GM13976 (cell line): ENCODE data around the gene CDH22.

Experiments used
- DNase-seq: peaks from one replicate; pipeline ENCODE4 v3.0.0; 2012; ENCODE audit warnings: low spot score
- in situ Hi-C: fragments of 300-500 bp; cut with MboI; formaldehyde crosslinking; loops from one replicate; pipeline ENCODE4 v1.12.0; 2022; ENCODE audit warnings: low sequenced_read_pairs, mixed read lengths, inconsistent platforms; ENCODE audit not compliant: unreplicated experiment
- TF ChIP-seq, protein P1 (sequence below): IDR thresholded peaks from 2 replicates; pipeline ENCODE4 v1.5.1; 2012; ENCODE audit warnings: borderline replicate concordance, mild to moderate bottlenecking; ENCODE audit not compliant: insufficient read depth; ENCODE audit errors: extremely low read depth, missing control alignments, control extremely low read depth

CDH22 gene

DNA sequence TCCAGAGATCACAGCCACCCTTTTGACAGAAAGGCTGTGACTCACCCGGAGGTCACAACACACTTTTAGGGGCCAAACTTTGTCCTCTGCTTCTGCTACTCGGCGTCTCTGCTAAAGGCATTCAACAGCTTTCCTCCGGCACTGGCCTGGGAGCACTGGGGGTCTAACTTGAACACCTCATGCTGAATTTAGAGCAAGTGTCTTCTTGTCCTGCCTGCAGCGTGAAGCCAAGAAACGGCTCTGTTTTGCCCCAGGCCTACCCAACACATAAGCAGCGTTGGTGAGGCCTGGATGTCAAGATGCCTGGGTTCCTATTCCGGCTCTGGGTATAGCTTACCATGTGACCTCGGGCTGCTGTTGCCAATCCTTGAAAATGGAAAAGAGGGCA is 2.3 kb downstream of the CDH22 start:
- DNase-seq, result no peak
- TF ChIP-seq, protein P1, sequence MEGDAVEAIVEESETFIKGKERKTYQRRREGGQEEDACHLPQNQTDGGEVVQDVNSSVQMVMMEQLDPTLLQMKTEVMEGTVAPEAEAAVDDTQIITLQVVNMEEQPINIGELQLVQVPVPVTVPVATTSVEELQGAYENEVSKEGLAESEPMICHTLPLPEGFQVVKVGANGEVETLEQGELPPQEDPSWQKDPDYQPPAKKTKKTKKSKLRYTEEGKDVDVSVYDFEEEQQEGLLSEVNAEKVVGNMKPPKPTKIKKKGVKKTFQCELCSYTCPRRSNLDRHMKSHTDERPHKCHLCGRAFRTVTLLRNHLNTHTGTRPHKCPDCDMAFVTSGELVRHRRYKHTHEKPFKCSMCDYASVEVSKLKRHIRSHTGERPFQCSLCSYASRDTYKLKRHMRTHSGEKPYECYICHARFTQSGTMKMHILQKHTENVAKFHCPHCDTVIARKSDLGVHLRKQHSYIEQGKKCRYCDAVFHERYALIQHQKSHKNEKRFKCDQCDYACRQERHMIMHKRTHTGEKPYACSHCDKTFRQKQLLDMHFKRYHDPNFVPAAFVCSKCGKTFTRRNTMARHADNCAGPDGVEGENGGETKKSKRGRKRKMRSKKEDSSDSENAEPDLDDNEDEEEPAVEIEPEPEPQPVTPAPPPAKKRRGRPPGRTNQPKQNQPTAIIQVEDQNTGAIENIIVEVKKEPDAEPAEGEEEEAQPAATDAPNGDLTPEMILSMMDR, result no peak
- in situ Hi-C loops, result no loop called here

DNA sequence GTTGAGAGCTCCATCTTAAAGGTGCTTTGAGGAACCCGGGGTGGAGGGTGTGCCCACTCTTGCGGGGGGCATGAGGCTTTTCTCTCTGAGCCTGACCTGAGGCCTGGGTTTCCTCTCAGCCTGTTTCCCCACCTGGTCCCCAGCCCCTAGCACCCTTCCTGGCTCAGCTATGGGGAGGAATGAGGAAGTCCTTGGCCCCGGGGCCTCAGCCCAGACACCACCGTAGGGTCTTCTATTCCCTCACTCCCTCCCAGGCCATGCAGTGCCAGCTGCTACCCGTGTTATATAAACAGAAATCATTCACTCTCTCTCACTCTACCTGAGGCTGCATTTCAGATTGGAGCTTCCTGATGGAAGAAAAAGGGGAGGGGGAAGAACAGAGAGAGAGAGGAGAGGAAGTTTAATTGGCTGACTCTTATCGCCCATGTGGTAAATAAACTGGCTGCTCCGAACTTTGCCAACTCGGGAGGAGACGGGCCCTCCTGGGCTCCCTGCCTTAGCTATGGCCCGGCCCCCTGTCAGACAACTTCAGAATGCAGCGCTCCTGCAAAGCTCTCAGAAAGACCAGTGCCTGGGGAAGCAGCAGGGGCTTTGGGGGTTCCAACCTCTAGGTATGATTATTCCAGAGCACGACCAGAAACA is 2.8 kb downstream of the CDH22 start:
- DNase-seq, result no peak
- TF ChIP-seq, protein P1, result no peak
- in situ Hi-C loops, result no loop called here

DNA sequence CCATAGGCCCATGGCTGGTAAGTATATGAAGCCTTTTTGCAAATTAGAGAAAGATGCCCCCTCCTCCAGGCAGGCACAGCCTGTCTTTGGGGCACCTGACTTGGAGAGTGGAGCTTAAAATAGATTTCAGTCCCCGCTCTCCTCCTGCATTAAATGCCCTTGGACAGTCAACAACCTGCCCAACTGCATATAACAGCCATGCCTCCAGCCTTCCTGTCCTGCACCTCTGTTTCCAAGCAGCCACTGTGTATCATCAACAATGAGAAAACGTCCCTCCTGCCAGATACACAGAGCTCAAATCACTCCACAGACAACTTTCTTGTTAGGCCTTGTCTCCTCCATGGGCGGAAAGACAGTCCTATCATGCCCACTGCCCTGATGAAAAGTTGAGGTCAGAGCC is 3.4 kb downstream of the CDH22 start:
- in situ Hi-C loops, result no loop called here
- DNase-seq, result no peak
- TF ChIP-seq, protein P1, result no peak

DNA sequence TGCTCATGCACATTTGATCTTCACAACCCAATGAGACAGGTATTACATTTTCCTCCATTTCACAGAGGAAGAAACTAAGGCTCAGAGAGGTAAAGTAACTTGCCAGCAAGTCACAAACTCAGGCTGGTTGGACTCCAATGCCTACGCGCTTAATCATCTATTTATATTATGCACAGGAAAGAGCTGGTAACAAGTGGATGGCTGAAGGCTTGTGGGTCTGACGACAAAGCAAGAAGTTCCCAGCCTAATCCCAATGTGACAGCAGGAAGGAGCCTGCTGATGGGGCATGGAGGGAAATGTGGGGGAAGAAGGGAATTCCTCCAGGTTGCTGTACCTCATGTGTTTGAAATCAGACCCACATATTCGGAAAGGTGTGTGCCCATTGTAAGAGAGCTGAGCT is 3.9 kb downstream of the CDH22 start:
- DNase-seq, result no peak
- TF ChIP-seq, protein P1, result no peak
- in situ Hi-C loops, result no loop called here

DNA sequence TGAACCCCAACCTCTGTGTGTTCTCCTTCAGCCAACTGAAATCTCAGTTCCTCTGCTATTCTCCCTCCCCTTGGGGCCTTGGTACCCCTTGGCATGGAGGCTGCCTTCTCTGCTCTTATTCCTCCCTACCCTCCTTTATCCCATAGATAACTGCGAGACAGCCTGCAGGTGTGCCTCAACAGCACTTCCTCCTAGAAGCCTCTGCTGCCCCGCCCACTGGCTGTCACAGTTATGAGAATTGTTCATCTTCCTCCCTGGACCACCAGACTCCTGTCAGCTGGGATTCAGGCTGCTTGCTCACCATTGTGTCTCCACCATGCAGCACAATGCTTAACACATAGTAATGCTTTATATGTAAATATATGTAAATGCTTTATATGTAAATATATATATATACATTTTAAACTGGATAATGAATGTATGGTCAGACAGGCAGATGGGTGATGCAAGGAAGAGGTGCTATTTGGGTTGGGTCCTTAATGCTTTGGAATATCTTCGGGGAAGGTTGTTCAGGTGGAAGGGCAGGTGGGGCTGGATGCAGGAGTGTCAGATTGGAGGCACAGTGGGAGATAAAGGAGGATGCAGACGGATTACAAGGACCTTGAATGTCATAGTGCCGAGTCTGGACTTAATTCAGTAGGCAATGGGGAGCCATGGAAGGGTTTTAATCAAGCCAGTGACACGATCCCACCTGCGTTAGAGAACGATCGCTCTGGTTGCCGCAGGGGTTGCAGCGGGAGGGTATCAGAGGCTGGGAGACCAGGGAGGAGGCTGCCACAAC is 4.9 kb downstream of the CDH22 start:
- in situ Hi-C loops, result no loop called here
- TF ChIP-seq, protein P1, result no peak
- DNase-seq, result no peak

DNA sequence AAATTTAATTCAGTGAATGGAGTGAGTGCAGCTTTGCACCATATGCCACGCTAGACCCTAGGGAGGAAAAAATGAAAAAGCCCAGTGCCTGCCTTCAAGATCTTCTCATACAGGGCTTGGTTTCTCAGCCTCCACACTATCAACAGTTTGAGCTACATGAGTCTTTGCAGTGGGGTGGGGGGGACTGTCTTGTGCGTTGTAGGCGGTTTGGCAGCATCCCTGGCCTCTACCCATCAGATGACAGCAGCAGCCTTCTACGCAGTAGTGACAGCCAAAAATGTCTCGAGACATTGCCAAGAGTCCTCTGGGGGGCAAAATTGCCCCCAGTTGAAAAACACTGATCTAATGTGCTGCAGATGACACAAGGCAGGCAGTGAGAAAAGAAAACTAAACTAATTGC is 6.2 kb downstream of the CDH22 start:
- TF ChIP-seq, protein P1, result no peak
- in situ Hi-C loops, result no loop called here
- no peak for DNase-seq
